ENCODE results near the gene UBE3D.

The UBE3D gene

GRCh38 chr6:83065511-83066192 lies at the start of gene UBE3D:
Gene UBE3D (minus strand): TSS chr6:83065841. CDS start chr6:83065718, 123 bp downstream.
- peak within 1 kb of the TSS; percentile 97 for H3K4me3 ChIP-seq (ENCODE audit: low read length)
- H3K4me1 ChIP-seq (ENCODE audit: control insufficient read depth, low read depth, low read length) = peaks cover 41% of the 10 kb centered on the region
- peak within 1 kb of the TSS; percentile 88 for H3K9ac ChIP-seq (ENCODE audit: low read length)
- no peaks in the 10 kb centered on the region for H3K9me3 ChIP-seq (ENCODE audit: control insufficient read depth, low read depth, low read length)
- H3K27me3 ChIP-seq (ENCODE audit: control insufficient read depth, insufficient read depth, low read length) = no peaks in the 10 kb centered on the region
- H3K36me3 ChIP-seq (ENCODE audit: control insufficient read depth, low read depth, low read length) = peaks cover 9% of the 10 kb centered on the region
- no peak within 1 kb of the TSS for H3K27ac ChIP-seq (ENCODE audit: low read length)

- peaks cover 5% of the 10 kb centered on the region for H3K4me1 ChIP-seq (ENCODE audit: control insufficient read depth, low read depth, low read length)
- H3K9ac ChIP-seq (ENCODE audit: low read length) = no peak overlapping the region
- H3K36me3 ChIP-seq (ENCODE audit: control insufficient read depth, low read depth, low read length) = peaks cover 8% of the 10 kb centered on the region
- no peak overlapping the region for H3K4me3 ChIP-seq (ENCODE audit: low read length)
- H3K9me3 ChIP-seq (ENCODE audit: control insufficient read depth, low read depth, low read length) = no peaks in the 10 kb centered on the region
- no peaks in the 10 kb centered on the region for H3K27me3 ChIP-seq (ENCODE audit: control insufficient read depth, insufficient read depth, low read length)
- H3K27ac ChIP-seq (ENCODE audit: low read length) = no peak overlapping the region
These were observed 48.5 kb upstream of the UBE3D start for GRCh38 chr6:83114164-83114563.

- Histone ChIP-seq H3K4me3 (ENCODE audit: low read length) (no peak overlapping the region), H3K9ac (ENCODE audit: low read length) (no peak overlapping the region), H3K27me3 (ENCODE audit: control insufficient read depth, insufficient read depth, low read length) (no peaks in the 10 kb centered on the region), H3K27ac (ENCODE audit: low read length) (no peak overlapping the region), H3K36me3 (ENCODE audit: control insufficient read depth, low read depth, low read length) (peaks cover 9% of the 10 kb centered on the region), H3K9me3 (ENCODE audit: control insufficient read depth, low read depth, low read length) (no peaks in the 10 kb centered on the region), H3K4me1 (ENCODE audit: control insufficient read depth, low read depth, low read length) (peaks cover 5% of the 10 kb centered on the region)
These were observed 47.6 kb upstream of the UBE3D start for GRCh38 chr6:83113258-83113657.

GRCh38 chr6:83108378-83108777 lies 42.7 kb upstream of the UBE3D start:
- no peak overlapping the region for H3K27ac ChIP-seq (ENCODE audit: low read length)
- no peaks in the 10 kb centered on the region for H3K27me3 ChIP-seq (ENCODE audit: control insufficient read depth, insufficient read depth, low read length)
- H3K36me3 ChIP-seq (ENCODE audit: control insufficient read depth, low read depth, low read length) = peaks cover 9% of the 10 kb centered on the region
- no peak overlapping the region for H3K4me3 ChIP-seq (ENCODE audit: low read length)
- no peaks in the 10 kb centered on the region for H3K9me3 ChIP-seq (ENCODE audit: control insufficient read depth, low read depth, low read length)
- no peak overlapping the region for H3K9ac ChIP-seq (ENCODE audit: low read length)
- peaks cover 5% of the 10 kb centered on the region for H3K4me1 ChIP-seq (ENCODE audit: control insufficient read depth, low read depth, low read length)

- no peaks in the 10 kb centered on the region for H3K9me3 ChIP-seq (ENCODE audit: control insufficient read depth, low read depth, low read length)
- H3K9ac ChIP-seq (ENCODE audit: low read length) = no peak overlapping the region
- H3K36me3 ChIP-seq (ENCODE audit: control insufficient read depth, low read depth, low read length) = peaks cover 4% of the 10 kb centered on the region
- H3K27me3 ChIP-seq (ENCODE audit: control insufficient read depth, insufficient read depth, low read length) = no peaks in the 10 kb centered on the region
- H3K4me1 ChIP-seq (ENCODE audit: control insufficient read depth, low read depth, low read length) = peaks cover 4% of the 10 kb centered on the region
- H3K4me3 ChIP-seq (ENCODE audit: low read length) = no peak overlapping the region
- H3K27ac ChIP-seq (ENCODE audit: low read length) = no peak overlapping the region
These were observed 32.9 kb upstream of the UBE3D start for GRCh38 chr6:83098589-83098988.

- Histone ChIP-seq H3K4me3 (ENCODE audit: low read length) (no peak overlapping the region), H3K9me3 (ENCODE audit: control insufficient read depth, low read depth, low read length) (no peaks in the 10 kb centered on the region), H3K27me3 (ENCODE audit: control insufficient read depth, insufficient read depth, low read length) (no peaks in the 10 kb centered on the region), H3K36me3 (ENCODE audit: control insufficient read depth, low read depth, low read length) (peaks cover 4% of the 10 kb centered on the region), H3K9ac (ENCODE audit: low read length) (no peak overlapping the region), H3K27ac (ENCODE audit: low read length) (no peak overlapping the region), H3K4me1 (ENCODE audit: control insufficient read depth, low read depth, low read length) (peaks cover 4% of the 10 kb centered on the region)
These were observed 32.0 kb upstream of the UBE3D start for GRCh38 chr6:83097675-83098074.

GRCh38 chr6:83097204-83097603 lies 31.6 kb upstream of the UBE3D start:
- Histone ChIP-seq H3K9ac (ENCODE audit: low read length) (no peak overlapping the region), H3K4me1 (ENCODE audit: control insufficient read depth, low read depth, low read length) (peaks cover 4% of the 10 kb centered on the region), H3K27ac (ENCODE audit: low read length) (no peak overlapping the region), H3K27me3 (ENCODE audit: control insufficient read depth, insufficient read depth, low read length) (no peaks in the 10 kb centered on the region), H3K4me3 (ENCODE audit: low read length) (no peak overlapping the region), H3K9me3 (ENCODE audit: control insufficient read depth, low read depth, low read length) (no peaks in the 10 kb centered on the region), H3K36me3 (ENCODE audit: control insufficient read depth, low read depth, low read length) (peaks cover 3% of the 10 kb centered on the region)

GRCh38 chr6:83096791-83097190 lies 31.1 kb upstream of the UBE3D start:
- no peak overlapping the region for H3K4me3 ChIP-seq (ENCODE audit: low read length)
- peaks cover 4% of the 10 kb centered on the region for H3K4me1 ChIP-seq (ENCODE audit: control insufficient read depth, low read depth, low read length)
- no peaks in the 10 kb centered on the region for H3K27me3 ChIP-seq (ENCODE audit: control insufficient read depth, insufficient read depth, low read length)
- H3K27ac ChIP-seq (ENCODE audit: low read length) = no peak overlapping the region
- no peaks in the 10 kb centered on the region for H3K9me3 ChIP-seq (ENCODE audit: control insufficient read depth, low read depth, low read length)
- no peaks in the 10 kb centered on the region for H3K36me3 ChIP-seq (ENCODE audit: control insufficient read depth, low read depth, low read length)
- H3K9ac ChIP-seq (ENCODE audit: low read length) = no peak overlapping the region

GRCh38 chr6:83092756-83093399 lies 27.2 kb upstream of the UBE3D start:
- Histone ChIP-seq H3K27me3 (ENCODE audit: control insufficient read depth, insufficient read depth, low read length) (no peaks in the 10 kb centered on the region), H3K36me3 (ENCODE audit: control insufficient read depth, low read depth, low read length) (no peaks in the 10 kb centered on the region), H3K27ac (ENCODE audit: low read length) (no peak overlapping the region)

GRCh38 chr6:83086751-83087150 lies 21.1 kb upstream of the UBE3D start:
- H3K4me1 ChIP-seq (ENCODE audit: control insufficient read depth, low read depth, low read length) = no peaks in the 10 kb centered on the region
- no peaks in the 10 kb centered on the region for H3K27me3 ChIP-seq (ENCODE audit: control insufficient read depth, insufficient read depth, low read length)
- no peaks in the 10 kb centered on the region for H3K36me3 ChIP-seq (ENCODE audit: control insufficient read depth, low read depth, low read length)
- H3K27ac ChIP-seq (ENCODE audit: low read length) = no peak overlapping the region
- H3K9ac ChIP-seq (ENCODE audit: low read length) = no peak overlapping the region
- H3K9me3 ChIP-seq (ENCODE audit: control insufficient read depth, low read depth, low read length) = no peaks in the 10 kb centered on the region
- no peak overlapping the region for H3K4me3 ChIP-seq (ENCODE audit: low read length)

More at GRCh38 chr6:83092756-83093399, 27.2 kb upstream of the UBE3D start:
- Histone ChIP-seq H3K4me1 (ENCODE audit: control insufficient read depth, low read depth, low read length) (no peaks in the 10 kb centered on the region), H3K9me3 (ENCODE audit: control insufficient read depth, low read depth, low read length) (no peaks in the 10 kb centered on the region), H3K9ac (ENCODE audit: low read length) (no peak overlapping the region), H3K4me3 (ENCODE audit: low read length) (no peak overlapping the region)

GRCh38 chr6:83083476-83083875 lies 17.8 kb upstream of the UBE3D start:
- Histone ChIP-seq H3K36me3 (ENCODE audit: control insufficient read depth, low read depth, low read length) (no peaks in the 10 kb centered on the region), H3K9me3 (ENCODE audit: control insufficient read depth, low read depth, low read length) (no peaks in the 10 kb centered on the region), H3K4me3 (ENCODE audit: low read length) (no peak overlapping the region), H3K27me3 (ENCODE audit: control insufficient read depth, insufficient read depth, low read length) (no peaks in the 10 kb centered on the region), H3K4me1 (ENCODE audit: control insufficient read depth, low read depth, low read length) (peaks cover 16% of the 10 kb centered on the region), H3K27ac (ENCODE audit: low read length) (no peak overlapping the region), H3K9ac (ENCODE audit: low read length) (no peak overlapping the region)

GRCh38 chr6:83073615-83074014 lies 8.0 kb upstream of the UBE3D start:
- Histone ChIP-seq H3K9ac (ENCODE audit: low read length) (no peak overlapping the region), H3K27ac (ENCODE audit: low read length) (no peak overlapping the region), H3K36me3 (ENCODE audit: control insufficient read depth, low read depth, low read length) (no peaks in the 10 kb centered on the region), H3K4me1 (ENCODE audit: control insufficient read depth, low read depth, low read length) (peaks cover 27% of the 10 kb centered on the region), H3K4me3 (ENCODE audit: low read length) (no peak overlapping the region), H3K9me3 (ENCODE audit: control insufficient read depth, low read depth, low read length) (no peaks in the 10 kb centered on the region), H3K27me3 (ENCODE audit: control insufficient read depth, insufficient read depth, low read length) (no peaks in the 10 kb centered on the region)

Measured in iPS-18a (cell line).